GM20000 (cell line): ENCODE results near the gene CCT6B.
A peak's percentile ranks its signal among the peaks of the same experiment; 100 is the strongest.

Source experiments
- DNase-seq: peaks from one replicate; pipeline ENCODE4 v3.0.0; 2012; ENCODE audit warnings: low spot score
- CTCF ChIP-seq: IDR thresholded peaks from 2 replicates; pipeline ENCODE4 v1.5.1; 2012; ENCODE audit warnings: mild to moderate bottlenecking, control low read depth; ENCODE audit errors: extremely low read depth, missing control alignments

Gene CCT6B

DNA sequence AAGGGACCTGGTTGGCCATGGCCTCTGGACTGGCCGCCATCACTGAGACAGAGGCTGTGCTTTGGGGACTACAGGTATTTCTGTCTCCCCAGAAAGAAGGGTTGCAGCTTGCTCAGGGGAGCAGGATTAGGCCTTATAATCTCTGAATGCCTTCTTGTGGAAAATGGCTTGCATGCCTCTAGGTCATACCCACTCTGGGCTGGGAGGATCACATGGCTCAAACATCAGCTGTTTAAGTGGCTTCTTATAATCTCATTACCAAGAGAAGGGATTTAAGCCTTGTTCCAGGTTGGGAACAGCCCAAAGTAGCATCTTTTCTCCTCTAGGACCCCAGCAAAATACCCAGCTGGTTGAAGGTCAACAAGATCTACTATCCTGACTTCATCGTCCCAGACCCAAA, 38.2 kb upstream of the CCT6B start:
- no peak for DNase-seq
- TF ChIP-seq CTCF = no peak

- DNase-seq = peak; percentile 87
- TF ChIP-seq CTCF = peak; percentile 93
Observed at GRCh38 chr17:34998205-34998604, 36.9 kb upstream of the CCT6B start.

GRCh38 chr17:34997355-34997862, 36.1 kb upstream of the CCT6B start:
- no peak for DNase-seq
- no peak for TF ChIP-seq CTCF

DNA sequence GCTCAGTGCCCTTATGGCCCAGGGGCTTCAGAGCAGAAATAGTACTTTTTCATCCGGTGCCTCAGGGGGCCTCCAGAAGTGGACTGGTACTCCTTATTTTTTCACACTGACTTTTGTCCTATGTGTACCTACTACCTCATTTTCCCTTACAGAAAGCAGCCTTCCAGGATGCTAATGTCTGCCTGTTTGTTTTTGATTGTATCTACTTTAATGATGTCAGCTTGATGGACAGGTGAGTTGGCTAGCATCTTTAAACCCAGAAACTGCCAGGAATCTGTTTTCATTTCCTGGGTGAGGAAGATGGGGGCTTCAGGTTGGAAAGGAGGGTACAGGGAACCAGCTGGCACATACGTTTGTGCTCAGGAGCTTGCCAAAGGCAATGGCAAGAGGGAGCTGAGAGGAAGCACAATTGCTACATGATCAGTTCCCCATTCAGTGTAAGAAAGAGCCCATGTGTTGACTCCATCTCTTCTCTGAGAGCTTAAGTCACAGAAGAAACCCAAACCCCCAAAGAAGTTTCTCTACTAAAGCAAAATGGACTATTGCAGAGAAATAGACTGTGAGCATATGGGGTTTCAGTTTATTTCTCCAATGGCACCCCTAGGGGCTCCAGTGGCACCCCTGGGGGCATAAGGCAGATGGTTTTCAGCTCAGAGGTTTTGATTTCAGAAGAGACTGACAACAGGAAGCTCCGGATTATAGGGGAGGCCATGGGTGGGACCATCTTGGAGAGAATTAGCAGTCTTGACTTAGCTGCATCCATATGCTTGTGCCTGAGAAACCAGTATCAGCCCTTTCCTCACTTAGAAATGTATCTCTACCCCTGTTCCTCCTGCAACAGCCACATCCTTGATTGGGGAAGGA, 35.4 kb upstream of the CCT6B start:
- DNase-seq = no peak
- TF ChIP-seq CTCF = no peak

DNA sequence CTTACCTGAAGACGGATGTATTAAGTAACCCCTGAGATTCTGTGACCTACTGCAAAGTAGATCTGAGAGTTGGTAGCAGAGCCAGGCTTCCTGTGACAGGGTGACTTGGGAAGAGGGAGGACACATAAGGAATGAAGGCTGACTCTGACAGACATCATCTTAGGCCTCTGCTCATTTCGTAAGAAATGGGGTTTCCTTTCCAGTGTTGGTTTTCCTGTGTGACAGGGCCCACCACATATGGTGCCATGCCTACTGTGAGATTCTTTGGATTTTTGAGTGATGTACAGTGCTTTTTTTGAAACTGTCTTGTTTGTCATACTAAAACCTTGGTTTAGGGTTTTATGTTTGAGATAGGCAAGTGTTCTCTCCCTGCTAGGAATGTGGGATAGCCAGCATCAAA, 31.8 kb upstream of the CCT6B start:
- DNase-seq = no peak
- TF ChIP-seq CTCF = no peak

DNA sequence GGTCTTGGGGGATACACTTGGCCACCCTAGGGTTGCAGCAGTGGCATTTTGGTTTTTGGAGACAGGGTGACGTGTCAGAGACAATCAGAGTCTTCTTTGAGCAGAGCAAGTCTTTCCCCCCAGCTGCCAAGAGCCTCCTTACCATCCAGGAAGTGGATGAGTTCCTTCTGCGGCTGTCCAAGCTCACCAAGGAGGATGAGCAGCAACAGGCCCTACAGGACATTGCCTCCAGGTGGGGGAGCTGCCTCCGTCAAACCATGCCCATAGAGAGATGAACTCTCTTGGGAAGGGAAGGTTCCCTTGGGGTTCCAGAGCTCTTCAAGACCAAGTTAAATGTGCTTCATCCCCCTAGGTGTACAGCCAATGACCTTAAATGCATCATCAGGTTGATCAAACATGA, 30.3 kb upstream of the CCT6B start:
- DNase-seq = no peak
- no peak for TF ChIP-seq CTCF

- no peak for DNase-seq
- no peak for TF ChIP-seq CTCF
Observed at GRCh38 chr17:34990921-34991365, 29.7 kb upstream of the CCT6B start.
